ENCODE measurements around the gene NEDD4L.

DNA sequence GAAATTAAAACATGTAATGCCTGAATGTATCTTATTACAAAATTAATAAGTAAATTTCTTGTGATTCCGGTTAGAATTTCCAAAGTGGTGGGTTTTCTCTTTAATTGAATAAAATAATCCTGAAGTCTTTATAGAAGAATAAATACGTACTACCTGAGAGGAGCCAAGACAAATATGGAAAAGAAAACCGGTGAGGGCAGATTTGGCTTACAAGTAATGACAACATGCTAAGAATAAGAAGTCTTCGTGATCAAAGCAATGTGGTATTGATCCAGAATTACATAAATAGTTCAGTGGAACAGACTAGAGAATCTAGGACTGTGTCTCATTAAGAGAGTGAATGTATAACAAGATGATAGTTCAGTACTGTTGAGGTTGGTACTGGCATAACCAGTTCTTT, 167.5 kb downstream of the NEDD4L start:
- TF ChIP-seq, protein P1, sequence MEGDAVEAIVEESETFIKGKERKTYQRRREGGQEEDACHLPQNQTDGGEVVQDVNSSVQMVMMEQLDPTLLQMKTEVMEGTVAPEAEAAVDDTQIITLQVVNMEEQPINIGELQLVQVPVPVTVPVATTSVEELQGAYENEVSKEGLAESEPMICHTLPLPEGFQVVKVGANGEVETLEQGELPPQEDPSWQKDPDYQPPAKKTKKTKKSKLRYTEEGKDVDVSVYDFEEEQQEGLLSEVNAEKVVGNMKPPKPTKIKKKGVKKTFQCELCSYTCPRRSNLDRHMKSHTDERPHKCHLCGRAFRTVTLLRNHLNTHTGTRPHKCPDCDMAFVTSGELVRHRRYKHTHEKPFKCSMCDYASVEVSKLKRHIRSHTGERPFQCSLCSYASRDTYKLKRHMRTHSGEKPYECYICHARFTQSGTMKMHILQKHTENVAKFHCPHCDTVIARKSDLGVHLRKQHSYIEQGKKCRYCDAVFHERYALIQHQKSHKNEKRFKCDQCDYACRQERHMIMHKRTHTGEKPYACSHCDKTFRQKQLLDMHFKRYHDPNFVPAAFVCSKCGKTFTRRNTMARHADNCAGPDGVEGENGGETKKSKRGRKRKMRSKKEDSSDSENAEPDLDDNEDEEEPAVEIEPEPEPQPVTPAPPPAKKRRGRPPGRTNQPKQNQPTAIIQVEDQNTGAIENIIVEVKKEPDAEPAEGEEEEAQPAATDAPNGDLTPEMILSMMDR (IDR thresholded peaks at IDR 0.05; ENCODE audit: insufficient read depth, low read depth, low read length) = no peak
- TF ChIP-seq EZH2 (IDR thresholded peaks at IDR 0.05; ENCODE audit: insufficient read depth, low read length) = no peak
